RCC 7860 (cell line): ENCODE data around the gene NDUFV3.
A peak's percentile ranks its signal among the peaks of the same experiment; 100 is the strongest.
"Not testable (repeated sequence)": the region's sequence is repeated elsewhere in the genome, so short reads cannot be mapped to it uniquely, and the experiment has no call there.

Experiments
- DNase-seq: peaks from one replicate; pipeline ENCODE4 v3.0.0-alpha.2; 2015; ENCODE audit warnings: low spot score
- FAIRE-seq: peaks from 2 replicates; lab custom pipeline; 2012; peaks lifted over from hg19 to GRCh38; lab: Jason Lieb, UNC

The NDUFV3 gene

DNA sequence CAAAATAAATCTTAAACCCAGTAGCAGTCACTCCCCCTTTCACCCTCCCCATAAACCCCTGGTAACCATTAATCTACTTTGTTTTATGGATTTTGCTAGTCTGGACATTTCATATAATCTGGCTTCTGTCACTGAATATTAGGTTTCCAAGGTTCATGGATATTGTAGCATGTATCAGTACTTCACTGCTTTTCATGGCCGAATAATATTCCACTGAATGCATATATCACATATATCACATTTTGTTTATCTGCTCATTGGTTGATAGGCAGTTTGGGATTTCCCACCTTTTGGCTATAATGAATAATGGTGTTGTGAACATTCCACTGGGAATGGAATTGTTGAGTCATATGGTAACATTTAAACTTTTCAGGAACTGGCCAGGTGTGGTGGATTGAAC, 9.2 kb upstream of the NDUFV3 start:
- DNase-seq: no peak
- FAIRE-seq: no peak

DNA sequence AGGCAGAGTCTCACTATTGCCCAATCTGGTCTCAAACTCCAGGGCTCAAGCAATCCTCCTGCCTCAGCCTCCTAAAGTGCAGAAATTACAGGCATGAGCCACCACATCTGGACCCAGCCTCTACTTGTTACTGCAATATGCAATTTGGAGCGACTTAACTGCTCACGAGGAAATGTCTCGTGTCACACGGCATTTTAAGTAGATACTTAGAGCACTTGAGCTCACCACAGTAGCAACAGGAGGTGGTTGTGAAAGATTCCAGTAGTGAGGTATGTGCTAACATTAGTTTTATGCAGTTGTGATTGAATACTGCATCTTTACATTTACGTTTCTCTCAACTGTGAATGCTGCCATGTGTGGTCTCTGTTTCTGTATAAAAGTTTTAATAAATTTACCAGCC, 5.8 kb upstream of the NDUFV3 start:
- DNase-seq: no peak
- FAIRE-seq: no peak

DNA sequence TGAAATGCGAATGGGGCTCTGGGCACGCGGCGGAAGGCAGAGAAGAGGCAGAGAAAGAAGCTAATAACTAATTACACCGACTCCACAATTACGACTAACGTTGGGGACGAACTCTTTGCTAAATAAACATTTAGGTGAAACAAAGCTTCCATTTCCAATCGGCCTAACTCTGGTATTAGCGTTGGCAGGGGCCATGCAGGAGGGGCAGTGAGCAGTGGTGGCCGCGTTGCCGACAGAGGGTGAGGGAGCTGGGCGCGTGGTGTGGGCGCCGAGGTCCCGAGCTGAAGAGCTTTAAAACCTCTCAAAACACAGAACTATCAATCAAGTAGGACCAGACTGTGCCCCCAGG, 553 bp upstream of the NDUFV3 start:
- FAIRE-seq (no peak), DNase-seq (no peak)

GRCh38 chr21:42900446-42900845, 7.3 kb downstream of the NDUFV3 start:
- DNase-seq (no peak), FAIRE-seq (no peak)

GRCh38 chr21:42903817-42904216, 10.7 kb downstream of the NDUFV3 start:
- FAIRE-seq (no peak), DNase-seq (no peak)

GRCh38 chr21:42905195-42905594, 12.1 kb downstream of the NDUFV3 start:
- DNase-seq (no peak), FAIRE-seq (no peak)

- no peak for DNase-seq
- no peak for FAIRE-seq
These were observed 13.1 kb downstream of the NDUFV3 start for GRCh38 chr21:42906233-42906632.

GRCh38 chr21:42908484-42908883, 15.4 kb downstream of the NDUFV3 start:
- FAIRE-seq, DNase-seq: not testable (repeated sequence)

DNA sequence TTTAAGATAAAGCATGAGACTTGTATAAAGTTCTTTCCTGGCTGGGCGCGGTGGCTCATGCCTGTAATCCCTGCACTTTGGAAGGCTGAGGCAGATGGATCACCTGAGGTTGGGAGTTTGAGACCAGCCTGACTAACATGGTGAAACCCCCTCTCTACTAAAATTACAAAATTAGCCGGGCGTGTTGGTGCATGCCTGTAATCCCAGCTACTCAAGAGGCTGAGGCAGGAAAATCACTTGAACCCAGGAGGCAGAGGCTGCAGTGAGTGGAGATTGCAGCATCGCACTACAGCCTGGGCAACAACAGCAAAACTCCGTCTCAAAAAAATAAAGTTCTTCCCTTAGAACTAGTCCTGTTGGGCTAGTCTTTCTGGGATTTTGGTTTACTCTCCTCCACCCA, 18.8 kb downstream of the NDUFV3 start:
- DNase-seq, FAIRE-seq: not testable (repeated sequence)

GRCh38 chr21:42913476-42913875, 20.4 kb downstream of the NDUFV3 start:
- DNase-seq (no peak), FAIRE-seq (no peak)

GRCh38 chr21:42918291-42918690, 25.2 kb downstream of the NDUFV3 start:
- FAIRE-seq: no peak
- DNase-seq: no peak

GRCh38 chr21:42921927-42922326, 28.8 kb downstream of the NDUFV3 start:
- FAIRE-seq (no peak), DNase-seq (no peak)

GRCh38 chr21:42922918-42923317, 29.8 kb downstream of the NDUFV3 start:
- no peak for FAIRE-seq

GRCh38 chr21:42923553-42924432, 30.7 kb downstream of the NDUFV3 start:
- DNase-seq: peak; percentile 90
- FAIRE-seq: peak; percentile 81

More at GRCh38 chr21:42922918-42923317, 29.8 kb downstream of the NDUFV3 start:
- DNase-seq: no peak

DNA sequence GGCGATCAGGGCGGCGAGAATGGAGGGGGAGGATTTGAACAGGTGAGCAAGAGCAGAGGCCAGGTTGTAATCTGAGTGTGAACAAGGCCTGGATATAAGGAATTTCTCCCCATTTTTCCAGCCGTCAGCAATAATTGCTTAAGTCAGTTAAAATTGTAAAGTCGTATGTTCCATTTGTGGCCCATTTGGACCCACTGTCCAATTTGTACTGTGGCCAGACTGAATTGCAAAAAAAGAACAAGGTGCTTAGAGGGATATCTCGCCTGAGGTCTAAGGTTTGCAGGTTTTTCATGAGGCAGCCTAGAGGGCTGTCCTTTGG, 31.3 kb downstream of the NDUFV3 start:
- DNase-seq (no peak), FAIRE-seq (no peak)

DNA sequence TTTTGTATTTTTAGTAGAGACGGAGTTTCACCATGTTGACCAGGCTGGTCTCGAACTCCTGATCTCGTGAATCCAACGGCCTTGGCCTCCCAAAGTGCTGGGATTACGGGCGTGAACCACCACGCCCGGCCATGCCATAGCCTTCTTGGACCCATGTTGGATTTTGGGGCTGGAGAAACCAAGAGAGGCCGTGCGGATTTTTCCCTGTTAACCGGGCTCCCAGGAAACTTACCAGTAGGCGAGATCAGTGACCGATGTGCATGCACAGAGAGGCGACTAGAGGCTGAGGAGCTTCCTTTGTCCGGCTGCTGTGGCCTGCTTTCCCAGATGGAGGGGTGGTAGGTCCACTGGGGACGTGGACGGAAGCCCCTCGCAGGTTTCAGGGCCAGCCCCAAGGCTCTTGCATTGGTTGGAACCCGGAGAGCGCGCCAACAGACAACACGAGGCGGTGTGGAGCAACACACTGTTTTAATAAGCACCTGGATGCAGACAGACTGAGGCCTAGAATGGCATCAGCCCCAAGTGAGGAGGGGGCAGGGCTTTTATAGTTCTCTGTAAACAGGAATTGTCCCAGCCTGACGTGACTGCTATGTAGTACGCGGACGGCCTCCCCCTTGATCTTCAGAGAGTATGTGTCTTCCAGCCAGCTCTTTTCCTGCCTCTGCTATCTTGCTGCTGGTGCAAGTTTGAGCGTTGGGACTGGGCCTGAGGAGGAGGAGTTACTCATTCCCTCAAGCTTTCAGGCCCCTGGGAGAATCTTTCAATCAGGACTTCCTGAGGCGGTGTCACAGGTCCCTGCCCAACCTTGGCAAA, 32.2 kb downstream of the NDUFV3 start, which contains the start of gene ERVH48-1:
TSS of gene ERVH48-1 (minus strand) at position 517 of the 813 bp plus-strand sequence. CDS start 6,624 bp downstream, outside the sequence.
- DNase-seq: no peak
- FAIRE-seq: no peak

GRCh38 chr21:42927474-42928200, 34.5 kb downstream of the NDUFV3 start:
- not testable (repeated sequence) for DNase-seq, FAIRE-seq

DNA sequence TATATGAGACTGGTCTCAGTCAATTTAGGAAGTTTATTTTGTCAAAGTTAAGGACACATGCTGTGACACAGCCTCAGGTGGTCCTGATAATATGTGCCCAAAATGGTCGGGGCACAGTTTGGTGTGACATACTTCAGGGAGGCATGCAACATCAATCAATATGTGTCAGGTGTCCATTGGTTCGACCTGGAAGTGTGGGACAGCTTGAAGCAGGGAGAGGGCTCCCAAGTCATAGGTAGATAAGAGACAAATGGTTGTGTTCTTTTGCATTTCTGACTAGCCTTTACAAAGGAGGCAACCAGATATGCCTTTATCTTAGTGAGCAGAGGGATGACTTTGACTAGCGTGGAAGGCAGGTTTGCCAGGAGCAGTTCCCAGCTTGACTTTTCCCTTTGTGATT, 36.9 kb downstream of the NDUFV3 start:
- FAIRE-seq (no peak), DNase-seq (no peak)

GRCh38 chr21:42931560-42932235, 38.6 kb downstream of the NDUFV3 start:
- no peak for DNase-seq
- no peak for FAIRE-seq

GRCh38 chr21:42932378-42933136, 39.4 kb downstream of the NDUFV3 start:
- not testable (repeated sequence) for FAIRE-seq, DNase-seq
